H1 (cell line): ENCODE data around the gene MB. TPM values are rescaled to one million over a fixed set of nuclear protein-coding genes. Genes with fewer than 3 reads are reported as not detected.

Experiments used
- CTCF ChIA-PET: fragments of 300-600 bp; sonication (Branson Sonifier 250); formaldehyde crosslinking; loops from one replicate; lab custom pipeline; 2021; ENCODE audit not compliant: partially characterized antibody; lab: Charles Lee
- POLR2A ChIA-PET: fragments of 300-600 bp; sonication (Branson Sonifier 250); formaldehyde crosslinking; loops from one replicate; lab custom pipeline; 2021; ENCODE audit warnings: inconsistent platforms; ENCODE audit not compliant: partially characterized antibody; lab: Charles Lee
- DNase-seq, 2 experiments: peaks; one replicate each; pipeline versions ENCODE4 v3.0.0 to v3.0.0-alpha.2; 2010 to 2022; ENCODE audit warnings: low spot score in 2 of 2, low read depth in 1 of 2, mixed read lengths in 1 of 2
- FAIRE-seq: peaks from 2 replicates; lab custom pipeline; 2011; peaks lifted over from hg19 to GRCh38; lab: Jason Lieb, UNC
- H2AFZ ChIP-seq: 2 replicates; pipeline ENCODE4 v1.8.1; 2012; ENCODE audit warnings: low read length, inconsistent platforms
- H2AK5ac ChIP-seq: 2 replicates; pipeline ENCODE4 v1.6.1; 2013; ENCODE audit warnings: low read depth, low read length
- H2BK120ac ChIP-seq: replicated peaks from 2 replicates; pipeline ENCODE3; 2013; ENCODE audit warnings: low read depth, low read length, inconsistent platforms
- H2BK12ac ChIP-seq: 2 replicates; pipeline ENCODE4 v1.6.1; 2013; ENCODE audit warnings: low read depth, low read length
- H2BK15ac ChIP-seq: 2 replicates; pipeline ENCODE4 v1.6.1; 2013; ENCODE audit warnings: low read length
- H2BK20ac ChIP-seq: 2 replicates; pipeline ENCODE4 v1.6.1; 2013; ENCODE audit warnings: low read length
- H2BK5ac ChIP-seq: 2 replicates; pipeline ENCODE4 v1.6.1; 2013; ENCODE audit warnings: low read depth, low read length
- H3K14ac ChIP-seq: 2 replicates; pipeline ENCODE4 v1.6.1; 2013; ENCODE audit warnings: inconsistent platforms; ENCODE audit not compliant: insufficient read length
- H3K18ac ChIP-seq: 2 replicates; pipeline ENCODE4 v1.6.1; 2013; ENCODE audit warnings: low read length; ENCODE audit errors: extremely low read depth
- H3K23ac ChIP-seq: 2 replicates; pipeline ENCODE4 v1.6.1; 2013; ENCODE audit warnings: inconsistent platforms; ENCODE audit not compliant: insufficient read length
- H3K23me2 ChIP-seq: 2 replicates; pipeline ENCODE4 v1.6.1; 2013; ENCODE audit warnings: low read depth, low read length
- H3K27ac ChIP-seq: 2 replicates; pipeline ENCODE4 v1.6.1; 2011; ENCODE audit warnings: low read depth, low read length, inconsistent platforms
- H3K27me3 ChIP-seq, 4 experiments: replicated peaks in 1 of 4; 1 replicate in 1 of 4; 2 replicates in 3 of 4; pipeline versions ENCODE4 v1.6.1 to v1.8.1; 2011 to 2013; ENCODE audit warnings: low read length in 3 of 4, mild to moderate bottlenecking in 3 of 4, inconsistent platforms in 2 of 4, mixed read lengths in 2 of 4, moderate library complexity in 1 of 4; ENCODE audit not compliant: control insufficient read depth in 3 of 4, insufficient read depth in 3 of 4; ENCODE audit errors: extremely low read depth in 1 of 4
- H3K36me3 ChIP-seq, 4 experiments: 2 replicates each; pipeline versions ENCODE4 v1.6.1 to v1.8.1; 2011 to 2013; ENCODE audit warnings: mild to moderate bottlenecking in 4 of 4, low read length in 3 of 4, moderate library complexity in 2 of 4, control low read depth in 1 of 4, inconsistent platforms in 1 of 4; ENCODE audit not compliant: insufficient read depth in 4 of 4, control insufficient read depth in 2 of 4
- H3K4ac ChIP-seq: replicated peaks from 2 replicates; pipeline ENCODE3; 2013; ENCODE audit warnings: low read length, low read depth, mixed read lengths, inconsistent platforms; ENCODE audit not compliant: insufficient read length
- H3K4me1 ChIP-seq, 4 experiments: replicated peaks in 1 of 4; 1 replicate in 1 of 4; 2 replicates in 3 of 4; pipeline versions ENCODE4 v1.6.1 to v1.8.1; 2011 to 2013; ENCODE audit warnings: low read length in 3 of 4, inconsistent platforms in 2 of 4, mixed read lengths in 1 of 4; ENCODE audit not compliant: insufficient read depth in 4 of 4, control insufficient read depth in 3 of 4
- H3K4me2 ChIP-seq, 2 experiments: 2 replicates each; pipeline versions ENCODE4 v1.6.1 to v1.8.1; 2011 to 2013; ENCODE audit warnings: low read depth in 2 of 2, low read length in 2 of 2, control low read depth in 1 of 2, inconsistent platforms in 1 of 2, mild to moderate bottlenecking in 1 of 2; ENCODE audit not compliant: insufficient read depth in 1 of 2
- H3K4me3 ChIP-seq, 4 experiments: fragments of 200-600, 300-600 bp in 1 of 4; sonication (generic), shearing (Covaris generic), sonication (Bioruptor Twin) in 1 of 4; 2 replicates each; pipeline versions ENCODE4 v1.5.1 to v1.8.1; 2011 to 2016; ENCODE audit warnings: low read length in 4 of 4, low read depth in 3 of 4, control low read depth in 2 of 4, inconsistent platforms in 2 of 4, mild to moderate bottlenecking in 2 of 4, mixed read lengths in 1 of 4, moderate library complexity in 1 of 4; ENCODE audit not compliant: insufficient read depth in 2 of 4; ENCODE audit errors: extremely low read depth in 1 of 4
- H3K56ac ChIP-seq: replicated peaks from 2 replicates; pipeline ENCODE3; 2013; ENCODE audit warnings: low read depth, mild to moderate bottlenecking, mixed read lengths, low read length, inconsistent platforms; ENCODE audit not compliant: insufficient read length
- H3K79me1 ChIP-seq: 2 replicates; pipeline ENCODE4 v1.6.1; 2013; ENCODE audit warnings: low read depth, low read length, control low read depth
- H3K79me2 ChIP-seq, 2 experiments: 2 replicates each; pipeline versions ENCODE4 v1.6.1 to v1.8.1; 2012 to 2013; ENCODE audit warnings: low read length in 2 of 2, mild to moderate bottlenecking in 2 of 2, inconsistent platforms in 1 of 2; ENCODE audit not compliant: insufficient read depth in 2 of 2, control insufficient read depth in 1 of 2
- H3K9ac ChIP-seq, 4 experiments: replicated peaks in 1 of 4; 1 replicate in 1 of 4; 2 replicates in 3 of 4; pipeline versions ENCODE4 v1.6.1 to v1.8.1; 2011 to 2013; ENCODE audit warnings: low read depth in 3 of 4, low read length in 3 of 4, control low read depth in 2 of 4, mild to moderate bottlenecking in 2 of 4, moderate library complexity in 2 of 4, inconsistent platforms in 1 of 4; ENCODE audit errors: extremely low read depth in 1 of 4
- H3K9me3 ChIP-seq, 2 experiments: 2 replicates each; pipeline versions ENCODE4 v1.6.1 to v1.8.1; 2012 to 2013; ENCODE audit warnings: mild to moderate bottlenecking in 2 of 2, moderate library complexity in 2 of 2, control low read depth in 1 of 2, inconsistent platforms in 1 of 2, low read depth in 1 of 2, low read length in 1 of 2, mixed read lengths in 1 of 2; ENCODE audit not compliant: insufficient read depth in 2 of 2
- H4K20me1 ChIP-seq, 2 experiments: replicated peaks in 1 of 2; 2 replicates each; pipeline versions ENCODE3 to v1.8.1; 2011 to 2013; ENCODE audit warnings: inconsistent platforms in 2 of 2, low read length in 2 of 2, mild to moderate bottlenecking in 1 of 2; ENCODE audit not compliant: insufficient read depth in 2 of 2, control insufficient read depth in 1 of 2
- H4K5ac ChIP-seq: 2 replicates; pipeline ENCODE4 v1.6.1; 2013; ENCODE audit warnings: low read length, low read depth, mixed read lengths, inconsistent platforms; ENCODE audit not compliant: insufficient read length
- H4K8ac ChIP-seq: 2 replicates; pipeline ENCODE4 v1.8.0; 2013; ENCODE audit warnings: mild to moderate bottlenecking, moderate library complexity, low read length, inconsistent platforms; ENCODE audit not compliant: insufficient read depth; ENCODE audit errors: extremely low read depth
- H4K91ac ChIP-seq: replicated peaks from 2 replicates; pipeline ENCODE3; 2013; ENCODE audit warnings: low read length, mixed read lengths, inconsistent platforms; ENCODE audit not compliant: insufficient read length
- BRCA1 ChIP-seq: IDR thresholded peaks from 2 replicates; pipeline ENCODE4 v1.6.1; 2012; ENCODE audit warnings: low read depth, low read length, improper control_type of control experiment
- CTBP2 ChIP-seq: IDR thresholded peaks from 2 replicates; pipeline ENCODE4 v1.7.0; 2011; ENCODE audit warnings: borderline replicate concordance, mild to moderate bottlenecking, moderate library complexity, mixed read lengths, low read length; ENCODE audit not compliant: insufficient read depth, insufficient read length
- HDAC6 ChIP-seq: IDR thresholded peaks from one replicate; pipeline ENCODE4 v1.7.1; 2012; ENCODE audit warnings: low read depth, mild to moderate bottlenecking, inconsistent platforms, low read length, moderate library complexity
- JUND ChIP-seq: IDR thresholded peaks from 2 replicates; pipeline ENCODE4 v1.6.1; 2011; ENCODE audit warnings: mild to moderate bottlenecking, improper control_type of control experiment, low read length
- KDM4A ChIP-seq: IDR thresholded peaks from one replicate; pipeline ENCODE4 v1.7.1; 2012; ENCODE audit warnings: low read depth, mild to moderate bottlenecking, moderate library complexity, low read length, inconsistent platforms; ENCODE audit not compliant: severe bottlenecking
- MAFK ChIP-seq: IDR thresholded peaks from 2 replicates; pipeline ENCODE4 v1.6.1; 2012; ENCODE audit warnings: low read depth, mild to moderate bottlenecking, improper control_type of control experiment, low read length
- NANOG ChIP-seq: IDR thresholded peaks from 2 replicates; pipeline ENCODE4 v1.6.1; 2011; ENCODE audit warnings: low read length, low read depth, mild to moderate bottlenecking, inconsistent platforms; ENCODE audit not compliant: insufficient read depth, poor library complexity, severe bottlenecking
- POU5F1 ChIP-seq: IDR thresholded peaks from 2 replicates; pipeline ENCODE4 v1.6.1; 2011; ENCODE audit warnings: low read depth, mild to moderate bottlenecking, low read length, moderate library complexity
- RBBP5 ChIP-seq: IDR thresholded peaks from 2 replicates; pipeline ENCODE4 v1.7.1; 2012; ENCODE audit warnings: low read depth, mild to moderate bottlenecking, inconsistent platforms, low read length, moderate library complexity, borderline replicate concordance
- SUZ12 ChIP-seq: fragments of 200-600 bp; sonication (generic); IDR thresholded peaks from 2 replicates; pipeline ENCODE4 v1.6.1; 2012; ENCODE audit warnings: mild to moderate bottlenecking, inconsistent platforms, low read length, moderate library complexity, mixed read lengths
- TBP ChIP-seq: IDR thresholded peaks from 2 replicates; pipeline ENCODE4 v1.6.1; 2011; ENCODE audit warnings: low read depth, low read length, improper control_type of control experiment
- ZNF274 ChIP-seq: IDR thresholded peaks from 2 replicates; pipeline ENCODE4 v1.7.0; 2012; ENCODE audit warnings: low read length, borderline replicate concordance; ENCODE audit errors: extremely low read depth
- WGBS, 2 experiments: shearing (Covaris generic) in 1 of 2; methylation state at CpG; one replicate each; pipeline versions ENCODE4 v1.1.6 to v1.1.7; 2013 to 2015; ENCODE audit warnings: low lambda C conversion rate in 2 of 2, mixed read lengths in 2 of 2, inconsistent platforms in 1 of 2, low coverage in 1 of 2, missing lambda C conversion rate in 1 of 2; ENCODE audit not compliant: insufficient replicate concordance in 2 of 2, insufficient coverage in 1 of 2, insufficient read length in 1 of 2; ENCODE audit errors: extremely low coverage in 1 of 2, missing lambda C conversion rate in 1 of 2; 5-methylcytosine and 5-hydroxymethylcytosine counted together
- polyA plus RNA-seq, 7 experiments: library from polyadenylated mRNA; depleted of rRNA in 3 of 7; stranded (reverse) in 5 of 7; unstranded in 2 of 7; fragments of >200 nt in 5 of 7; fragments of 200-250 nt in 2 of 7; gene quantifications; 1 replicate in 5 of 7; 2 replicates in 1 of 7; 4 replicates in 1 of 7; pipeline versions ENCODE4 v1.2.1 to v1.2.3, GENCODE V29; 2011 to 2013; ENCODE audit warnings: missing spikeins in 2 of 7, mixed read lengths in 2 of 7
- total RNA-seq: library from RNA; stranded (reverse); fragmentation: NEBNext Ultra II Directional; extraction: Animal tissue kit (Norgen Biotek cat#: 25700); gene quantifications from 2 replicates; pipeline ENCODE4 v1.2.1, GENCODE V29; 2021

The MB gene
- total and polyA plus RNA-seq, 2 of the 8 experiments (the other 6 are each of a cell fraction or from before 2014, with no cell fraction given): 1.5 TPM; not detected in 1

DNA sequence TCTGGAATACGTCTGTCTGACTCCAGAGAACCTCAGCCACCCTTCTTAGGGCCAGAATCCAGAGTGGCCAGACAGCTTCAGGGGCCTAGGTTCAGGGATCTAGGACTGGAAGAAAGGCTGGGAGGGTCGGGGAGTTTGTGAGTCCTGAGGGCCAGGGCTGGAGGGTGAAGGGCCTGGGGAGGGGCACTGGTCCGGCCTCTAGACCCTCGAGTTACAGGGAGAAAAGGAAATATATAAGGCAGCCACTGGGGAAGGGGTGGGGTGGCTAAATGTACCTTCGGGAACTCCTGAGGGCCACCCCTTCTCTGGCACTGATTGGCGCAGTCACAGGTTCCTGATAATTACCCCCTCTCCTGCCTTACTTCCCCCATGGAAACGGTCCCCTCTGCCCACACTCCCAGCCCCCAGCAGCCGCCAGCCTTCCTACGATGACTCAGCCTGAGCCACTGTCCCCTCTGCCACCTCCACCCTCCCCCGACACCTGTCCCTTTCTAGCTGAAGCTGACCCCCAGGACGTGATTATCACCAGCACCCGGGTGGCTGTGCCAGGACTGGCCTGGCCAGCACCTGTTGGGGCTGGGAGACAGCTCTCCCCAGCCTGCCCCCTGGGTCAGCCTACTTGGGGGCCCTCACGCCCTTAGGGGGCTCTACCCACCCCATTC is 26.4 kb downstream of the MB start:
- no peak overlapping the region for H2AFZ ChIP-seq
- no peaks in the 10 kb centered on the region for H3K79me1 ChIP-seq
- no peak overlapping the region for H2BK20ac ChIP-seq
- no peaks in the 10 kb centered on the region; the same call in 1 of the 2 replicates for H3K23me2 ChIP-seq
- no peak overlapping the region for H3K4ac ChIP-seq
- H2BK5ac ChIP-seq: no peak overlapping the region; the same call in 1 of the 2 replicates
- H4K20me1 ChIP-seq: no peaks in the 10 kb centered on the region
- H3K56ac ChIP-seq: no peak overlapping the region
- no peak for FAIRE-seq
- H2BK12ac ChIP-seq: peak overlapping the region; percentile 55; the same call in 1 of the 2 replicates
- H3K18ac ChIP-seq: peak overlapping the region; percentile 19; the same call in 1 of the 2 replicates
- H3K4me3 ChIP-seq: no peak overlapping the region
- H3K9ac ChIP-seq: no peak overlapping the region
- no peak overlapping the region for H3K14ac ChIP-seq
- H2BK120ac ChIP-seq: no peak overlapping the region
- no peak overlapping the region; the same call in 1 of the 2 replicates for H2AK5ac ChIP-seq
- H4K5ac ChIP-seq: no peak overlapping the region
- H2BK15ac ChIP-seq: no peak overlapping the region
- no peaks in the 10 kb centered on the region for H3K36me3 ChIP-seq
- POLR2A ChIA-PET: no interaction called here
- H3K4me2 ChIP-seq: no peak overlapping the region
- H4K8ac ChIP-seq: no peak overlapping the region
- peaks cover 0 to 17% (median 1%) of the 10 kb centered on the region in 4 experiments; a peak in 3 of 7 replicates for H3K4me1 ChIP-seq
- no peaks in the 10 kb centered on the region for H3K79me2 ChIP-seq
- no peak overlapping the region for H4K91ac ChIP-seq
- no peak for DNase-seq
- H3K9me3 ChIP-seq: no peaks in the 10 kb centered on the region
- WGBS, 2 experiments: 80% methylated on average over 8 of the region's 13 CpGs; no CpG with 5 or more reads in 1 of the 2 experiments
- no peak overlapping the region for H3K27ac ChIP-seq
- H3K23ac ChIP-seq: no peak overlapping the region
- no peaks in the 10 kb centered on the region; a peak in 1 of 7 replicates for H3K27me3 ChIP-seq
- CTCF ChIA-PET: interaction anchor here (1.2 to 2.2 kb wide), 3 partner anchors 8 to 223 kb away, joined by 3 to 12 read pairs (median 3); no protein-coding TSS in a partner anchor
- TF ChIP-seq TBP: no peak
- TF ChIP-seq POU5F1: no peak
- no peak for TF ChIP-seq MAFK
- TF ChIP-seq SUZ12: no peak
- no peak for TF ChIP-seq RBBP5
- no peak for TF ChIP-seq CTBP2
- TF ChIP-seq KDM4A: no peak
- TF ChIP-seq HDAC6: no peak
- no peak for TF ChIP-seq ZNF274
- TF ChIP-seq BRCA1: no peak
- TF ChIP-seq JUND: no peak
- TF ChIP-seq NANOG: no peak
